ENCODE measurements around the gene FLT1. TPM values are rescaled to one million over a fixed set of nuclear protein-coding genes. Genes with fewer than 3 reads are reported as not detected.

Gene FLT1
- 29.9 and 32.4 TPM in 2 replicates for total RNA-seq

GRCh38 chr13:28494778-28495537 lies at the start of gene FLT1:
FLT1 (minus strand) TSS chr13:28495128; CDS start chr13:28494843, 285 bp downstream.
- H3K27ac Mint-ChIP-seq = no peak within 1 kb of the TSS
- intact Hi-C loops (cut with micrococcal nuclease) = loop anchor here (5.0 to 10.0 kb wide), 2 partner anchors 120 to 142 kb away; no protein-coding TSS in a partner anchor
- peaks cover 53% of the 10 kb centered on the region for H3K27me3 Mint-ChIP-seq (ENCODE audit: low read depth)
- no peaks in the 10 kb centered on the region for H3K9me3 Mint-ChIP-seq
- DNase-seq (ENCODE audit: low spot score) = peak; percentile 32
- peaks cover 16% of the 10 kb centered on the region for H3K36me3 Mint-ChIP-seq (ENCODE audit: low read depth)
- H3K4me3 Mint-ChIP-seq (ENCODE audit: low read depth) = peak within 1 kb of the TSS; percentile 75
- H3K4me1 Mint-ChIP-seq (ENCODE audit: low read depth) = peaks cover 19% of the 10 kb centered on the region

DNA sequence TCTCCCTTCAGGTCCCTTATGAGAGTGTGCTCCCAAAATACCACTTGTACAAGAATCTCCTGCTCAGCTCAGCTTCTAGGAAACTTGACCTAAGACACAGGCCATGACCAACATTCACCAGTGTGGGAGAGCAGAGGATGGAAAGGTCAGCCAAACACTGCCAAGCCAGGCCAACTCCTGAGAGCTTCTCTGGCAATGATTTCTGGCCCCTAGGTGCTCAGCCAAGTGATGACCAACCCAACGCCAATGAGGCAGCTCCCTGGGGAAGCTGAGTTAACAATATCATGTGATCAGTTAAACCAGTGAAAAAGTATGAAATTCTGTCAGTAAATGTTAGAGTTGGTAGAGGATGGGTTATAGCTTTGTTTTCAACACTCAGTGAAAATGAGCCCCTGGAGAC lies 49.1 kb upstream of the FLT1 start:
- Mint-ChIP-seq H3K9me3 (peaks cover 19% of the 10 kb centered on the region), H3K4me1 (ENCODE audit: low read depth) (peaks cover 25% of the 10 kb centered on the region), H3K27ac (no peak overlapping the region), H3K27me3 (ENCODE audit: low read depth) (peaks cover 6% of the 10 kb centered on the region), H3K36me3 (ENCODE audit: low read depth) (no peaks in the 10 kb centered on the region), H3K4me3 (ENCODE audit: low read depth) (no peak overlapping the region)
- no peak for DNase-seq (ENCODE audit: low spot score)
- intact Hi-C loops (cut with micrococcal nuclease) = no loop called here

GRCh38 chr13:28542804-28543203 lies 47.9 kb upstream of the FLT1 start:
- Mint-ChIP-seq H3K9me3 (peaks cover 19% of the 10 kb centered on the region), H3K4me1 (ENCODE audit: low read depth) (peaks cover 29% of the 10 kb centered on the region), H3K27me3 (ENCODE audit: low read depth) (peaks cover 5% of the 10 kb centered on the region), H3K27ac (no peak overlapping the region), H3K4me3 (ENCODE audit: low read depth) (no peak overlapping the region), H3K36me3 (ENCODE audit: low read depth) (no peaks in the 10 kb centered on the region)
- DNase-seq (ENCODE audit: low spot score) = no peak
- intact Hi-C loops (cut with micrococcal nuclease) = no loop called here

GRCh38 chr13:28541966-28542365 lies 47.0 kb upstream of the FLT1 start:
- peaks cover 29% of the 10 kb centered on the region for H3K4me1 Mint-ChIP-seq (ENCODE audit: low read depth)
- intact Hi-C loops (cut with micrococcal nuclease) = loop anchor here (2.0 kb wide), 1 partner anchor 69 kb away; no protein-coding TSS in a partner anchor
- H3K9me3 Mint-ChIP-seq = peaks cover 19% of the 10 kb centered on the region
- H3K4me3 Mint-ChIP-seq (ENCODE audit: low read depth) = no peak overlapping the region
- no peaks in the 10 kb centered on the region for H3K27me3 Mint-ChIP-seq (ENCODE audit: low read depth)
- DNase-seq (ENCODE audit: low spot score) = no peak
- H3K27ac Mint-ChIP-seq = no peak overlapping the region
- no peaks in the 10 kb centered on the region for H3K36me3 Mint-ChIP-seq (ENCODE audit: low read depth)

DNA sequence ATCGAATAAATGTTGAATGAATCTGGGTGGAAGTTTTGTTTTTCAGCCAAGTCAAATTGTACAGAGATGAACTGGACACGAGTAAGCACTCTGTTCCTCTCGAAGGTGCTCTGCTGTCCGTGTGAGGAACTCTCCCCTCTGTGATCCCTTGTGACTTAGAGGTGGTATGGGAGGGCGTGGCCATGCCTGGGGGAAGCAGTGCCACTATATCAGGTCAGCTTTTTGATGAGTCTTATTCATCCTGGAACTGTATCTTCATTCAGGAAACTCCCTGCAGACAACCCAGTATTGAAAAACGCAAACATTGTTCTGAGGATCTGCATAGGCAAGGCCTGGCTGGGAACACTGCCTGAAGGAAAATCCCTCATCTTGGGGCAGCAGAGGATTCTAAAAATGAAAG lies 45.7 kb upstream of the FLT1 start:
- Mint-ChIP-seq H3K4me3 (ENCODE audit: low read depth) (no peak overlapping the region), H3K27me3 (ENCODE audit: low read depth) (no peaks in the 10 kb centered on the region), H3K27ac (peak overlapping the region; percentile 85), H3K4me1 (ENCODE audit: low read depth) (peaks cover 29% of the 10 kb centered on the region), H3K36me3 (ENCODE audit: low read depth) (no peaks in the 10 kb centered on the region), H3K9me3 (peaks cover 19% of the 10 kb centered on the region)
- intact Hi-C loops (cut with micrococcal nuclease) = loop anchor here (2.0 kb wide), 1 partner anchor 70 kb away; no protein-coding TSS in a partner anchor
- no peak for DNase-seq (ENCODE audit: low spot score)

GRCh38 chr13:28539625-28540286 lies 44.8 kb upstream of the FLT1 start:
- intact Hi-C loops (cut with micrococcal nuclease) = loop anchor here (1.0 to 5.0 kb wide), 5 partner anchors 15 to 271 kb away; partner anchors contain the start of gene POMP
- peaks cover 29% of the 10 kb centered on the region for H3K4me1 Mint-ChIP-seq (ENCODE audit: low read depth)
- no peaks in the 10 kb centered on the region for H3K36me3 Mint-ChIP-seq (ENCODE audit: low read depth)
- no peak overlapping the region for H3K4me3 Mint-ChIP-seq (ENCODE audit: low read depth)
- H3K9me3 Mint-ChIP-seq = peaks cover 17% of the 10 kb centered on the region
- H3K27ac Mint-ChIP-seq = peak overlapping the region; percentile 85
- no peaks in the 10 kb centered on the region for H3K27me3 Mint-ChIP-seq (ENCODE audit: low read depth)
- DNase-seq (ENCODE audit: low spot score) = no peak

DNA sequence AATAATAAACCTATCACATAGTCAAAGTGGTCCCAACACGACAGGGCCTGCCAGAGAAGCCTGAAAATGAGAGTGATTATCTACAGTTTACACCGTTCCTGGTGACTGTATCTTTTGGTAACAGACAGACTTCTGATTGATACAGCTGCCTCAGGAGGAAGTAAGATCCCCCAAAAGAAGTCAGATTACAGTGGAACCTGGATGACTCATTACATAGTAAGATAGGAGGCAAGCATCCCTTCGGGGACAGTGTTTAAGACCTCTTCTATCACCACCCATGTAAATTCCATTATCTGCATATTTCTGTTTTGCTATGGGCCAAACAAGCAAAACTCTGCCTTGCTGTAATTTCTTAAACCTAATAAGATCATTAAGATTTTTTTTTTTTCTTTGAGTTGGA lies 44.0 kb upstream of the FLT1 start:
- H3K27me3 Mint-ChIP-seq (ENCODE audit: low read depth) = peaks cover 4% of the 10 kb centered on the region
- DNase-seq (ENCODE audit: low spot score) = no peak
- H3K9me3 Mint-ChIP-seq = peaks cover 8% of the 10 kb centered on the region
- H3K27ac Mint-ChIP-seq = peak overlapping the region; percentile 47
- H3K4me1 Mint-ChIP-seq (ENCODE audit: low read depth) = peaks cover 29% of the 10 kb centered on the region
- intact Hi-C loops (cut with micrococcal nuclease) = loop anchor here (1.0 to 5.0 kb wide), 4 partner anchors 15 to 270 kb away; partner anchors contain the start of gene POMP
- H3K4me3 Mint-ChIP-seq (ENCODE audit: low read depth) = no peak overlapping the region
- no peaks in the 10 kb centered on the region for H3K36me3 Mint-ChIP-seq (ENCODE audit: low read depth)

- Mint-ChIP-seq H3K4me1 (ENCODE audit: low read depth) (peaks cover 24% of the 10 kb centered on the region), H3K4me3 (ENCODE audit: low read depth) (no peak overlapping the region), H3K27ac (no peak overlapping the region), H3K36me3 (ENCODE audit: low read depth) (no peaks in the 10 kb centered on the region), H3K27me3 (ENCODE audit: low read depth) (peaks cover 16% of the 10 kb centered on the region), H3K9me3 (no peaks in the 10 kb centered on the region)
- no peak for DNase-seq (ENCODE audit: low spot score)
- intact Hi-C loops (cut with micrococcal nuclease) = loop anchor here (5.0 kb wide), 1 partner anchor 35 kb away; no protein-coding TSS in a partner anchor
These were observed 42.2 kb upstream of the FLT1 start for GRCh38 chr13:28537171-28537570.

DNA sequence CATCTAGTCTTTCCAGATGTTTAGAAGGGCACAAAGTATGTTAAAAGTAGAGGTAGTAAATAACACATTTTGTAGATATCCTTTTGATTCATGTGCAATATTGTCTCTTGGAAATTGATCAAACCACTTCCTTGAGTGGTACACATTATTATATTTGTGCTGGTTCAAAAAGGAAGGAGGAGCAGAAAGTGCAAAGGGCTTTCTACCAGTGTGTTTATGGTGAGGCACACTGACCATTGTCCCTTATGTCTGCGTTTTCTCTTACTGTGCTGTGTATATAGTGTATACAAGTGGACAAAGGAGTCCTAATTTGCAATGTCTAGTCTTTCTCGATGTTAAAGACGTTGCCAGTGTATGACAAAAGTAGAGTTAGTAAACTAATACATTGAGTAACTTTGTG lies 41.4 kb upstream of the FLT1 start:
- Mint-ChIP-seq H3K9me3 (no peaks in the 10 kb centered on the region), H3K27ac (no peak overlapping the region), H3K27me3 (ENCODE audit: low read depth) (peaks cover 16% of the 10 kb centered on the region), H3K4me3 (ENCODE audit: low read depth) (no peak overlapping the region), H3K4me1 (ENCODE audit: low read depth) (peaks cover 22% of the 10 kb centered on the region), H3K36me3 (ENCODE audit: low read depth) (no peaks in the 10 kb centered on the region)
- DNase-seq (ENCODE audit: low spot score) = no peak
- intact Hi-C loops (cut with micrococcal nuclease) = loop anchor here (5.0 kb wide), 1 partner anchor 36 kb away; no protein-coding TSS in a partner anchor

DNA sequence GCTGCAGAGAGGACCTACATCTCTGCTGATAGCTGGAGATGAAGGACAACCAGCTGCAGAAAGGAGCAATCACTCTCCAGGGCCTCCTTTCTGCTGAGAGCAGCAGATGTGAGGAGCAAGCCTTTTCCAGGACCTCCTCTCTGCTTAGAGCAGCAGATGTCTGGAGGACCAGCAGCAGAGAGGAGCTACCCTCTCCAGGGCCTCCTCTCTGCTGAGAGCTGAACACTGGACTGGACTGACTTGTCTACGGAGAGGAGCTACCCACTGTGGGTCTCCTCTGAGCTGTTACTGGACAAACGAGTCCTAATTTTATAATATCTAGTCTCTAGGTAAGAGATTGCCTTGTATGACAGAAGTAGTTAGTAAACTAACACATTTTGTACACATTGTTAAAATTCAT lies 40.8 kb upstream of the FLT1 start:
- no peak for DNase-seq (ENCODE audit: low spot score)
- H3K4me3 Mint-ChIP-seq (ENCODE audit: low read depth) = no peak overlapping the region
- peaks cover 16% of the 10 kb centered on the region for H3K27me3 Mint-ChIP-seq (ENCODE audit: low read depth)
- H3K27ac Mint-ChIP-seq = no peak overlapping the region
- peaks cover 18% of the 10 kb centered on the region for H3K4me1 Mint-ChIP-seq (ENCODE audit: low read depth)
- no peaks in the 10 kb centered on the region for H3K36me3 Mint-ChIP-seq (ENCODE audit: low read depth)
- intact Hi-C loops (cut with micrococcal nuclease) = loop anchor here (5.0 kb wide), 1 partner anchor 37 kb away; no protein-coding TSS in a partner anchor
- H3K9me3 Mint-ChIP-seq = no peaks in the 10 kb centered on the region

DNA sequence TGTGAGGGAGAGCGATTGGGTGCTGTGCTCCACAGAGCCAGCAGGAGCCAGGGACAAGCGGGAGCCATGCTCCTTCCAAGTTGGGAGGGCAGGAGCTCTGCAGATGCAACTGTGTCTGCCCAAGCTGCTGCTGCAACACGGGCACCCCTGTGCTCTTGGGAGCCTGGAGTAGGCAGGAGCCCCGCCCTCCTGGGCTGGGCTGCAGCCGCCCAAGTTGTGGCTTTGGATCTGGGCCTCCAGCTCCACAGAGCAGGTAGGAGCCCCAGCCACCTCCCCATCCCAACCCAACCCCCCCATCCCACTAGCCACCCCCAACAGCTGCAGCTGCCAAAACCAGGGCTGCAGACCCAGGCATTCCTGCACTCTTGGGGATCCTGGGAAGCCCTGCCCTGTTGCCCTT lies 39.9 kb upstream of the FLT1 start:
- Mint-ChIP-seq H3K4me3 (ENCODE audit: low read depth) (no peak overlapping the region), H3K9me3 (no peaks in the 10 kb centered on the region), H3K27ac (no peak overlapping the region), H3K27me3 (ENCODE audit: low read depth) (peaks cover 16% of the 10 kb centered on the region), H3K4me1 (ENCODE audit: low read depth) (peaks cover 9% of the 10 kb centered on the region), H3K36me3 (ENCODE audit: low read depth) (no peaks in the 10 kb centered on the region)
- no peak for DNase-seq (ENCODE audit: low spot score)
- intact Hi-C loops (cut with micrococcal nuclease) = loop anchor here (5.0 kb wide), 1 partner anchor 38 kb away; no protein-coding TSS in a partner anchor

DNA sequence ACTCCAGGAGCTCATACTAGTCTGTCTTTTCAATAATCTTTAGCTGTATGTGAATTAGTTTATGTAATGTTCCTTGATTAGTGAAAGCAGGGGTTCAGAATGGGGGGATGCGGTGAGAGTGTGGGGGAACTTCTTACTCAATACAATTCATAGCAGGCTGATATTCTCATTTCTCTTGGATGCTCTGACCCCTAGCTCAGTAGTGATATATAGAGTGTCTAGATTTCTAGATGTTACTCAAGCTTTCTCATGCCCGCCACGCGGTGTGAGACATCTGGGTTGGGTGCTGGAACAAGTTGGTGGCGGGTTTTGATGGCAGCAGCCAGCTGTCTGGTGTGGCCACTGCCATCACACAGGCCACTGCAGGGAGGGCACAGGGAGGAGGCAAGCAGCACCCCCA lies 39.3 kb upstream of the FLT1 start:
- Mint-ChIP-seq H3K27me3 (ENCODE audit: low read depth) (peaks cover 16% of the 10 kb centered on the region), H3K4me3 (ENCODE audit: low read depth) (no peak overlapping the region), H3K27ac (no peak overlapping the region), H3K36me3 (ENCODE audit: low read depth) (no peaks in the 10 kb centered on the region), H3K4me1 (ENCODE audit: low read depth) (peaks cover 4% of the 10 kb centered on the region), H3K9me3 (no peaks in the 10 kb centered on the region)
- DNase-seq (ENCODE audit: low spot score) = no peak
- intact Hi-C loops (cut with micrococcal nuclease) = no loop called here
